GM12878 (cell line): Measurements from ENCODE around the gene FHL2. TPM values are rescaled to one million over a fixed set of nuclear protein-coding genes. Genes with fewer than 3 reads are reported as not detected.

Source experiments
- ATAC-seq: fragments of 200-7000 bp; cut with Tn5 transposase; 3 replicates; pipeline ENCODE4 v1.9.1; 2020; ENCODE audit warnings: mild to moderate bottlenecking, moderate library complexity
- Bru-seq: library from RNA; stranded (reverse); fragments of 400-500 nt; gene quantifications from one replicate; lab custom pipeline; 2021; lab: Mats Ljungman, UMichigan
- BruChase-seq, 2 experiments: library from RNA; stranded (reverse); fragments of 400-500 nt; gene quantifications; one replicate each; lab custom pipeline; 2021; lab: Mats Ljungman, UMichigan
- BruUV-seq: library from RNA; stranded (reverse); fragments of 400-500 nt; replicated peaks from 2 replicates; lab custom pipeline; 2021; lab: Mats Ljungman, UMichigan
- CTCF ChIA-PET: fragments of 300-600 bp; sonication (Branson Sonifier 250); formaldehyde crosslinking; extraction: SDS; loops from one replicate; lab custom pipeline; 2021; ENCODE audit warnings: inconsistent platforms; lab: Yijun Ruan, JAX
- POLR2A ChIA-PET: fragments of 350-600 bp; formaldehyde crosslinking; extraction: SDS; loops from one replicate; lab custom pipeline; 2021; ENCODE audit warnings: inconsistent platforms; lab: Charles Lee
- RAD21 ChIA-PET: fragments of 300-600 bp; sonication (Branson Sonifier 250); formaldehyde crosslinking; loops from one replicate; lab custom pipeline; 2023; ENCODE audit warnings: antibody characterized with exemption; ENCODE audit not compliant: unreplicated experiment; lab: Charles Lee
- SMC1A ChIA-PET: fragments of 300-600 bp; sonication (Branson Sonifier 250); formaldehyde crosslinking; loops from one replicate; lab custom pipeline; 2023; ENCODE audit not compliant: unreplicated experiment, uncharacterized antibody; lab: Charles Lee
- DNase-seq: peaks from one replicate; pipeline ENCODE4 v3.0.0-alpha.2; 2011; ENCODE audit warnings: low read depth, low spot score
- FAIRE-seq: peaks from 3 replicates; lab custom pipeline; 2011; peaks lifted over from hg19 to GRCh38; lab: Jason Lieb, UNC
- H2AFZ ChIP-seq: 2 replicates; pipeline ENCODE4 v1.6.0; 2011; ENCODE audit warnings: low read depth, low read length, control low read depth; ENCODE audit not compliant: control insufficient read depth
- H3K27ac ChIP-seq: 2 replicates; pipeline ENCODE4 v1.5.1; 2011; ENCODE audit warnings: control low read depth; ENCODE audit not compliant: control insufficient read depth, insufficient read depth
- H3K27me3 ChIP-seq, 2 experiments: replicated peaks in 1 of 2; 2 replicates each; pipeline versions ENCODE4 v1.6.0 to v1.6.1; 2011; ENCODE audit warnings: low read length in 1 of 2; ENCODE audit not compliant: control insufficient read depth in 2 of 2, insufficient read depth in 2 of 2
- H3K36me3 ChIP-seq, 2 experiments: 2 replicates each; pipeline ENCODE4 v1.5.1; 2011; ENCODE audit warnings: low read length in 1 of 2; ENCODE audit not compliant: control insufficient read depth in 2 of 2, insufficient read depth in 2 of 2
- H3K4me1 ChIP-seq: 2 replicates; pipeline ENCODE4 v1.6.1; 2011; ENCODE audit warnings: mild to moderate bottlenecking, low read length, moderate library complexity, mixed read lengths; ENCODE audit not compliant: control insufficient read depth, insufficient read depth
- H3K4me2 ChIP-seq: 2 replicates; pipeline ENCODE4 v1.6.0; 2011; ENCODE audit warnings: control low read depth; ENCODE audit not compliant: control insufficient read depth, insufficient read depth
- H3K4me3 ChIP-seq: fragments of 200-600 bp; sonication (generic); 2 replicates; pipeline ENCODE4 v1.5.1; 2016
- H3K79me2 ChIP-seq: 2 replicates; pipeline ENCODE4 v1.6.0; 2011; ENCODE audit warnings: low read length; ENCODE audit not compliant: control insufficient read depth, insufficient read depth
- H3K9ac ChIP-seq: 2 replicates; pipeline ENCODE4 v1.8.0; 2011; ENCODE audit warnings: low read length, control low read depth, mixed read lengths; ENCODE audit not compliant: control insufficient read depth, insufficient read depth
- H3K9me3 ChIP-seq: replicated peaks from 3 replicates; pipeline ENCODE4 v1.5.1; 2011; ENCODE audit warnings: mild to moderate bottlenecking, low read length; ENCODE audit not compliant: control insufficient read depth, insufficient read depth
- H4K20me1 ChIP-seq: 2 replicates; pipeline ENCODE4 v1.6.0; 2011; ENCODE audit not compliant: control insufficient read depth, insufficient read depth
- BCL3 ChIP-seq: IDR thresholded peaks from 2 replicates; pipeline ENCODE4 v1.6.1; 2011; ENCODE audit warnings: borderline replicate concordance, low read depth, mild to moderate bottlenecking, moderate library complexity, low read length; ENCODE audit not compliant: insufficient read depth, poor library complexity, severe bottlenecking
- BHLHE40 ChIP-seq, 2 experiments: fragments of 450-650 bp in 1 of 2; IDR thresholded peaks; 2 replicates each; pipeline ENCODE4 v1.6.1; 2011 to 2017; ENCODE audit warnings: low read depth in 2 of 2, borderline replicate concordance in 1 of 2, improper control_type of control experiment in 1 of 2, low read length in 1 of 2, mild to moderate bottlenecking in 1 of 2
- CEBPB ChIP-seq, 2 experiments: fragments of 150-350 bp in 1 of 2; IDR thresholded peaks; 2 replicates each; pipeline ENCODE4 v1.6.1; 2012 to 2014; ENCODE audit warnings: low read depth in 2 of 2, low read length in 2 of 2, borderline replicate concordance in 1 of 2, inconsistent platforms in 1 of 2
- CHD2 ChIP-seq: IDR thresholded peaks from 2 replicates; pipeline ENCODE4 v1.6.1; 2011; ENCODE audit warnings: low read depth, low read length, improper control_type of control experiment, borderline replicate concordance
- ELK1 ChIP-seq: IDR thresholded peaks from 2 replicates; pipeline ENCODE4 v1.6.1; 2012; ENCODE audit warnings: low read depth, low read length, improper control_type of control experiment
- GABPA ChIP-seq: IDR thresholded peaks from 2 replicates; pipeline ENCODE4 v1.6.1; 2014; ENCODE audit warnings: antibody characterized with exemption, low read depth, mild to moderate bottlenecking, inconsistent platforms
- HCFC1 ChIP-seq: fragments of 150-350 bp; IDR thresholded peaks from 2 replicates; pipeline ENCODE4 v1.6.1; 2014; ENCODE audit warnings: low read length
- HDAC2 ChIP-seq: fragments of 200-600 bp; sonication (generic); IDR thresholded peaks from 2 replicates; pipeline ENCODE4 v1.6.1; 2017
- LARP7 ChIP-seq: fragments of 450-650 bp; IDR thresholded peaks from 2 replicates; pipeline ENCODE4 v1.6.1; 2017; ENCODE audit warnings: mild to moderate bottlenecking
- POLR2AphosphoS5 ChIP-seq: IDR thresholded peaks from 2 replicates; pipeline ENCODE4 v1.6.1; 2011; ENCODE audit warnings: mild to moderate bottlenecking, low read length, inconsistent platforms
- SMC3 ChIP-seq: IDR thresholded peaks from 2 replicates; pipeline ENCODE4 v1.6.1; 2011; ENCODE audit warnings: low read length, improper control_type of control experiment, borderline replicate concordance
- TARDBP ChIP-seq: IDR thresholded peaks from 2 replicates; pipeline ENCODE4 v1.6.1; 2016; ENCODE audit warnings: borderline replicate concordance
- USF2 ChIP-seq: IDR thresholded peaks from 2 replicates; pipeline ENCODE4 v1.6.1; 2011; ENCODE audit warnings: low read depth, low read length, improper control_type of control experiment, borderline replicate concordance
- WRNIP1 ChIP-seq: IDR thresholded peaks from 2 replicates; pipeline ENCODE4 v1.6.1; 2011; ENCODE audit warnings: low read depth, low read length, improper control_type of control experiment, borderline replicate concordance
- WGBS: methylation state at CpG from one replicate; pipeline ENCODE4 v1.1.6; 2016; ENCODE audit warnings: low lambda C conversion rate; ENCODE audit not compliant: insufficient replicate concordance, insufficient coverage; ENCODE audit errors: missing lambda C conversion rate; 5-methylcytosine and 5-hydroxymethylcytosine counted together
- in situ Hi-C: fragments of 300-500 bp; cut with MboI; formaldehyde crosslinking; loops from 9 replicates; pipeline ENCODE4 v1.14.3; 2018; ENCODE audit warnings: mixed read lengths
- intact Hi-C: fragments of 100-400 bp; cut with micrococcal nuclease; formaldehyde crosslinking; loops from one replicate; pipeline ENCODE4 v1.14.2; 2022; ENCODE audit not compliant: unreplicated experiment
- long read RNA-seq, 2 experiments: library from polyadenylated mRNA; unstranded; transcript quantifications; one replicate each; pipeline ENCODE4 v2.0.0, GENCODE V29; 2019 to 2020
- polyA minus RNA-seq, 3 experiments: library from RNA; depleted of rRNA, polyadenylated mRNA; stranded (reverse); fragments of >200 nt; gene quantifications; 2 replicates each; pipeline ENCODE4 v1.2.3, GENCODE V29; 2011
- polyA plus RNA-seq, 11 experiments: library from polyadenylated mRNA; depleted of rRNA in 4 of 11; unstranded in 6 of 11; stranded (reverse) in 5 of 11; fragments of >200 nt; fragmentation: Nextera tagmentation in 4 of 11; fragmentation: Illumina TruSeq in 1 of 11; extraction: Ambion mirVana in 4 of 11; extraction: Trizol in 1 of 11; gene quantifications; 1 replicate in 1 of 11; 2 replicates in 10 of 11; pipeline versions ENCODE4 v1.2.1 to v1.2.3, GENCODE V29; 2011 to 2016; ENCODE audit warnings: inconsistent platforms in 2 of 11, missing spikeins in 2 of 11, low read depth in 1 of 11
- total RNA-seq, 4 experiments: library from RNA; depleted of rRNA in 3 of 4; stranded (reverse); fragments of >200 nt in 3 of 4; fragmentation: Illumina TruSeq in 1 of 4; extraction: Trizol in 1 of 4; gene quantifications; 2 replicates each; pipeline versions ENCODE4 v1.2.1 to v1.2.3, GENCODE V29; 2013 to 2021

The FHL2 gene
- 0.20 and 0.54 TPM in 2 replicates for total RNA-seq (2013; cell fraction: nucleolus; rRNA removed)
- 3.9 and 4.3 TPM in 2 replicates for total RNA-seq (2014; rRNA removed)
- 2.2 and 2.3 TPM in 2 replicates for total RNA-seq (2014; rRNA removed; fragmentation: Illumina TruSeq; extraction: Trizol)
- 2.2 and 3.0 TPM in 2 replicates for total RNA-seq (2021)
- polyA plus RNA-seq (2011; ENCODE audit: low read depth), result 1.9 TPM
- polyA plus RNA-seq (2011; rRNA removed), result 4.8 and 5.2 TPM in 2 replicates
- polyA plus RNA-seq (2011; cell fraction: cytosol; rRNA removed), result 5.7 and 6.9 TPM in 2 replicates
- 2.5 and 2.6 TPM in 2 replicates for polyA plus RNA-seq (2011; cell fraction: nucleus; rRNA removed)
- polyA plus RNA-seq (2012), result 2.0 and 2.3 TPM in 2 replicates
- 2.5 and 2.7 TPM in 2 replicates for polyA plus RNA-seq (2014; fragmentation: Illumina TruSeq; extraction: Trizol)
- 1 to 10 TPM; 7.4 to 9.9 TPM for polyA plus RNA-seq (2014; fragmentation: Nextera tagmentation; extraction: Ambion mirVana)
- polyA plus RNA-seq (2014; rRNA removed), result 3.4 and 4.2 TPM in 2 replicates
- polyA plus RNA-seq (2016; fragmentation: Nextera tagmentation; extraction: Ambion mirVana), result 1 to 10 TPM; 7.1 to 7.7 TPM
- 4.6 and 5.3 TPM in 2 replicates for polyA minus RNA-seq (2011; rRNA and poly(A)+ RNA removed)
- 2.0 and 2.4 TPM in 2 replicates for polyA minus RNA-seq (2011; cell fraction: cytosol; rRNA and poly(A)+ RNA removed)
- polyA minus RNA-seq (2011; cell fraction: nucleus; rRNA and poly(A)+ RNA removed), result 0.24 and 0.96 TPM in 2 replicates
- Bru-seq, nascent RNA, result percentile 26 among the genes with signal in this experiment
- BruChase-seq, experiment 1, labeled RNA remaining after a 6-hour chase, result percentile 22 among the genes with signal in this experiment
- BruChase-seq, experiment 2, labeled RNA remaining after a 2-hour chase, result percentile 19 among the genes with signal in this experiment
- long read RNA-seq, experiment 1, partial matches to known transcripts, result 6 of 18 reads
- long read RNA-seq, experiment 1, other reads (novel, unspliced or antisense), result 2 of 18 reads
- long read RNA-seq, experiment 2, transcript FHL2-201 (7 exons, 1,462 nt), result minor isoform, 6 of 67 reads
- long read RNA-seq, experiment 2, transcript FHL2-202 (7 exons, 1,769 nt), result minor isoform, 6 of 67 reads
- long read RNA-seq, experiment 2, transcript FHL2-206 (6 exons, 1,367 nt), result major isoform, 10 of 67 reads
- long read RNA-seq, experiment 2, partial matches to known transcripts, result 31 of 67 reads
- long read RNA-seq, experiment 2, other reads (novel, unspliced or antisense), result 11 of 67 reads

DNA sequence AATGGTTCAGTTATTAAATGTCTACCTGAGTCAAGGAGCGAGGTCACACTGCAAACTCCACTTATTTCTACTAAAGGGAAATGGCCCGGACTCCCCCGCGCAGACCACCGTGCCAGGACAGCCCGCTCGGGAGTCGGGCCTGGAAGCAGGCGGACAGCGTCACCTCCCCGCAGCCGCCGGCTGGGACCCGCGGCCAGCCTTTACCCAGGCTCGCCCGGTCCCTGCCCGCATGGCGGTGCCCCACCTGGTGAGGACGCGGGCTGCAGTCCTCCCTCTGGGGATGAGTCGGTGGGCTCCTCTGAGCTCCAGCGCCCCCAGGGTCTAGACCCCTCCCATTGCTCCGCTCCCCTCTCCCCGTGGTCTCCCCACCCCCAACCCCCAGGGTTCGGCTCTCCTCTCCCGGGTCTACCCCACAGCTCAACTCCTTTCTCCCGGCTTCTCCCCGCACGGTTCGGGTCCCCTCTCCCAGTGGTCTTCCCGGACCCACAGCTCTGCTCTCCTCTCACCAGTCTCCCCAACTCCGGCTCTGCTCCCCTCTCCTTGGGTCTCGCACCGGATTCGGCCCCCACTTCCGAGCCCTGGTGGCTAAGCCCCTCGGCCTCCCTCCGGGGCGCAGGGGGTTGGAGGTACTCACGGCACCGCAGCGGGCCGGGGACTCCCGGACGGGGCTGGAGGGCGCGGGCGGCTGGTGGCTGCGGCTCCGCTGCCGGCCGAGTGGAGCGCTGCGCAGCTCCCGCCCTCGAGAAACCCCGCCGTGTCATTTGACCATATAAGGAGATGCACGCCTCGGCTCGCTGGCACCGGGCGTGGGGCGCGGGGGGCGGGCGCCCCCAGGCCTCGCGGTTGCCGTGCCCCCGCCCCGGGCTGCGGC lies at the start of gene FHL2:
Gene FHL2 (minus strand): TSS at position 716 of the 871 bp plus-strand sequence. CDS start 12,535 bp downstream, outside the sequence.
- H3K9ac ChIP-seq, result no peak within 1 kb of the TSS; the same call in 1 of the 2 replicates
- POLR2A ChIA-PET, result no interaction called here
- BruUV-seq, result no TSS peak
- no peak for TF ChIP-seq WRNIP1
- TF ChIP-seq TARDBP, result no peak
- no peak for TF ChIP-seq HCFC1
- no peak for TF ChIP-seq CEBPB (IDR thresholded peaks at IDR 0.05; ENCODE audit: borderline replicate concordance in 1 of 2, low read depth in 2 of 2, low read length in 2 of 2)
- no peak for TF ChIP-seq BCL3
- TF ChIP-seq BHLHE40 (IDR thresholded peaks at IDR 0.05; ENCODE audit: borderline replicate concordance in 1 of 2, low read depth in 2 of 2, low read length in 1 of 2), result peak in 1 of 2 experiments; percentile 24; a peak in 1 of 4 replicates
- 0 out of 2 replicates have a peak, but pooled peaks have one; percentile 37 for TF ChIP-seq LARP7
- TF ChIP-seq GABPA, result no peak
- no peak for TF ChIP-seq CHD2
- no peak for TF ChIP-seq HDAC2
- TF ChIP-seq USF2, result no peak
- TF ChIP-seq POLR2AphosphoS5, result no peak
- TF ChIP-seq ELK1, result peak; percentile 82
- TF ChIP-seq SMC3, result no peak

More for the DNA sequence above, at the start of gene FHL2:
- no peak for DNase-seq
- SMC1A ChIA-PET, result no interaction called here
- ATAC-seq, result peak; percentile 100
- H3K27ac ChIP-seq, result no peak within 1 kb of the TSS
- H3K79me2 ChIP-seq, result no peaks in the 10 kb centered on the region
- no peaks in the 10 kb centered on the region for H3K4me1 ChIP-seq
- H3K4me3 ChIP-seq, result peak within 1 kb of the TSS; percentile 41; the same call in 1 of the 2 replicates
- H3K9me3 ChIP-seq, result no peaks in the 10 kb centered on the region; the same call in 2 of the 3 replicates
- no peaks in the 10 kb centered on the region for H4K20me1 ChIP-seq
- H3K4me2 ChIP-seq, result peak within 1 kb of the TSS; percentile 50
- in situ Hi-C loops, result no loop called here
- intact Hi-C loops, result no loop called here
- FAIRE-seq, result no peak
- RAD21 ChIA-PET, result no interaction called here
- no peaks in the 10 kb centered on the region for H3K36me3 ChIP-seq
- CTCF ChIA-PET, result interaction anchor here (0.7 to 1.2 kb wide), 2 partner anchors 12 to 16 kb away, joined by 3 to 4 read pairs; no protein-coding TSS in a partner anchor
- H2AFZ ChIP-seq, result peak within 1 kb of the TSS; percentile 37
- H3K27me3 ChIP-seq, result peaks cover 2 to 14% of the 10 kb centered on the region in 2 experiments
- whole genome bisulfite sequencing, result 20% methylated on average over 36 of the region's 74 CpGs
